NCI-H446 (cell line): Measurements from ENCODE around the gene MMP14.

Experiments
- DNase-seq, 2 experiments: peaks; one replicate each; lab custom pipeline; 2025; lab: John Stamatoyannopoulos, UW

Gene MMP14

GRCh38 chr14:22884738-22885523 lies 48.5 kb downstream of the MMP14 start:
- no peak for DNase-seq

DNA sequence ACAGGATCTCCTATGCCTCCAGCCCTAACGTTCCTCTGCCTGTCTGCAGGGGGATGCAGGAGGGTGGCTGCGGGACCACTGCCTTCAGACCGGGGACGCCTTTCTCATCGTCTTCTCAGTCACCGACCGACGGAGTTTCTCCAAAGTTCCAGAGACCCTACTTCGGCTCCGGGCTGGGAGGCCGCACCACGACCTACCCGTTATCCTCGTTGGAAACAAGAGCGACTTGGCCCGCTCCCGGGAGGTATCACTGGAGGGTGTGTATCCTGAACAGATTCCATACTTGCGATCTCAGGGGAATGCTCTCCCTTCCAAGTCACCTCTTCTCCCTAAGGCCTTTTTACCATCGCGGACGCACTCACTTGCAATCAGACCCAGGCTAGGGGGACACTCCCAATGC lies 49.6 kb downstream of the MMP14 start:
- DNase-seq, result no peak

DNA sequence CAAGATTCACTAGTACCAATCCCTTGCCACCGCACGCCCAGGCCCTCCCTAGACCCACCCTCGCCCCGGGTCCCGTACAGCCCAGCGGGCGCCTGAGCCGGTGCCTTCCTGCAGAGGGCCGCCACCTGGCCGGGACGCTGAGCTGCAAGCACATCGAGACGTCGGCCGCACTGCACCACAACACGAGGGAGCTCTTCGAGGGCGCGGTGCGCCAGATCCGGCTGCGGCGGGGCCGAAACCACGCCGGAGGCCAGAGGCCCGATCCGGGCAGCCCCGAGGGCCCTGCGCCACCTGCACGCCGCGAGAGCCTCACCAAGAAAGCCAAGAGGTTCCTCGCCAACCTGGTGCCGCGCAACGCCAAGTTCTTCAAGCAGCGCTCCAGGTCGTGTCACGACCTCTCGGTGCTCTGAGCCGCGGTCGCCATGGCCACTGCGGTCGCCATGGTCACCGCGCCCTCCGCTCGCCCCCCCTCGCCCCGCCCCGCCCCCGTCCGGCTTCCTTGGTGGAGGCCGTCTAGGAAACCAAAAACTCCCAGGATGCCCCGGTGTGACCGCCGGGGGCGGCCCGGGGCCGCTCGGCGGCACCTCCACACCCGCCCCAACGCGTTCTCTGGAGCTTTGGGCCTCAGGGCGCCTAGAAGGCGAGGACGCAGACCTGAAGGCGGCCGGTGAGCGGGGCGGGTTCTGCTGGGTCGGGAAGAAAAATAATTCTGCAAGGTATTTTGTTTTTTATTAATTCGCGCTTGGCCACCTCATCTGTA lies 50.3 kb downstream of the MMP14 start:
- peak in 1 of 2 experiments; percentile 32 for DNase-seq

DNA sequence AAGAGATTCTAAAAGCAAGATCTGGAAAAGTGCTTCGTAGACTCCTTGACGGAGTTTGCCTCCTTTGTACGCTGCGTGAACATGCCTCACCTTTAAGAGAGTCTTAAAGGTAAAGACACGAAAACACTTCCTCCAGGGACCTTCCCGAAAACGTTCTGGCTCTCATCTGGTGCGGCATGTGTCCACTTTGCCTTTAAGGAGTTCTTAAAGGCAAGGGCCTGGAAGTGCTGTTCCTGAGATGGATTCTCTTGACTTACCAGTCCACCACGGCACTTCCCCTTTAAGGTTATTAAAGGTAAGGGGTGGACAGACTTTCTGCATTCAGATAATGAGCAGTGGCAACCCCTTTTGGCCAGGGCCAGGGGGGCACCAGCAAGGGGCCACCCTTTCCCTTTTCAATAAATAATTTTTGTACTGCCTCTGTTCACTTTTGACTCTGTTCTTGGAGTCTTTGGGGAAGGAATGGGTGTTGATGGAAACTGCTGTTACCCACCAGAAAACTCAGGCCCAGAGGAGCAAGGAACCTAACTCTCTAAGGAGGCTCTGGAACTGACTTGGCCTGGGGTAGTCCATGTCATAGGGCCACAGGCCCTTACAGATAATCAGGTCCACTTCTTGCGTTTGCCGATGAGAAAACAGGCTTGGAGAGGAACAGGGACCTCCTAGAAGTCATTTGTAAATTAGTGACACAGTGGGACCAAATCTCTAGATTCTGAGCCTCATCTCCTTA lies 51.0 kb downstream of the MMP14 start:
- DNase-seq, result peak; percentile 19 to 58

- DNase-seq, result no peak
Observed at GRCh38 chr14:22887990-22888378, 51.6 kb downstream of the MMP14 start.

DNA sequence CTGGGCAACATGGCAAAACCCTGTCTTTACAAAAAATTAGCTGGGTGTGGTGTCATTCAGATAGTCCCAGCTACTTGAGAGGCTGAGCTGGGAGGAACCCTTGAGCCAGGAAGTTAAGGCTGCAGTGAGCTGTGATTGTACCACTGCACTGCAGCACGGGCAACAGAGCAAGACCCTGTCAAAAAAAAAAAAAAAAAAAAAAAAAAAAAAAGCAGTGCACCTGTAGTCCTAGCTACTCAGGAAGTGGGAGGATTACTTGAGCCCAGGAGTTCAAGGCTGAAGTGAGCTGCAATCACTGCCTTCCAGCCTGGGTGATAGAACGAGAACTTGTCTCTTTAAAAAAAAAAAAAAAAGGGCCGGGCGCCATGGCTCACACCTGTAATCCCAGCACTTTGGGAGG lies 52.3 kb downstream of the MMP14 start:
- no peak for DNase-seq

GRCh38 chr14:22890416-22890815 lies 54.0 kb downstream of the MMP14 start:
- DNase-seq, result no peak

DNA sequence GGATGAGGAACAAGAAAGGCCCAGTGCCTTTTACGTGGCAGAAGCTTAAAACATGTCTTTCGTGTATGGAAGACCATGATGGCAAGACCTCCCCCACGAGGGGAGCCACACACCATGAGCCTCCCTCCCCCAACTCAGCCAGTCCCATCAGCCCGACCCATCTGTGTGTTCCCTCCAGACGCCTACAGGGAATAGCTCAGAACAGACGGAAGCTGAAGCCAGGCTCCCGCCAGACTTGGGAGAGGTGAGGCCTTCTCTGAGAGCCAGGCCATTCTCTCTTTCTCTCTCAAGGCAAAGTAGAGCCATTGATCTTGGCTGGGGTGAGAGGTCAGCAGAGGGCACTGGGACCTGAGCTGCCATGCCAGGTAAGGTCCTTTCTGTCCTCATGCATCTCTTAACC lies 56.1 kb downstream of the MMP14 start:
- DNase-seq, result no peak

- DNase-seq, result no peak
Observed at GRCh38 chr14:22893706-22894105, 57.3 kb downstream of the MMP14 start.

DNA sequence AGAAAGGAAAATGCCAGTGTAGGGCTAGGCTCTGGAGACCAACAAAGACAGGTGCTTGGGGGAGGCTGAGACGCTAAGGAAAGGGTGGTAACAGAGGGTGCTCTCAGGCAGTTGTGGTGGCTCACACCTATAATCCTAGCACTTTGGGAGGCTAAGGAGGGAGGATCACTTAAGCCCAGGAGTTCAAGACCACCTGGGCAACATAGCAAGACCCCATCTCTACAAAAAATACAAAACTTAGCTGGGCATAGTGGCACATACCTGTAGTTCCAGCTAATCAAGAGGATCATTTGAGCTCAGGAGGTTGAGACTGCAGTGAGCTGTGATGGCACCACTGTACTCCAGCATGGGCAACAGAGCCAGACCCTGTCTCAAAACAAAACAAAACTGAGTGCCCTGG lies 59.0 kb downstream of the MMP14 start:
- no peak for DNase-seq

DNA sequence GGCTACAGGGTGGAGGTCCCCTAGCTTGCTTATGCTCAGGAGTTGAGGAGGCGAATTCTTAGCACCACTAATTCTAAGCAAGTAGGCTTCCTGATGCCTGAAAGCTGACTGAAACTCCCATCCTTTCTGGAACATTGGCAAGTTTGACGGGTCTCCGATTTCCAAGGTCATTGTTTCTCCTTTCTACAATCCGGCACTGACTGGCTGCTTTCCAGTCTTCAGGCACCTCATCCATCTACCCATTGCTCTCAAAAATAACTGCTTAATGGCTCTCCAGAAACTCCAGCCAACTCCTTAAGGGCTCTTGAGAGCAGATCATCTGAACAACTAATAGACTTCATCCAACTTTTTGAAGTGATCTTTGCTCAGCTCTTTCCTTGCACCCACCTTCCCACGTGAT lies 60.0 kb downstream of the MMP14 start:
- DNase-seq, result peak in 1 of 2 experiments; percentile 27

- DNase-seq, result no peak
Observed at GRCh38 chr14:22896760-22897159, 60.4 kb downstream of the MMP14 start.

DNA sequence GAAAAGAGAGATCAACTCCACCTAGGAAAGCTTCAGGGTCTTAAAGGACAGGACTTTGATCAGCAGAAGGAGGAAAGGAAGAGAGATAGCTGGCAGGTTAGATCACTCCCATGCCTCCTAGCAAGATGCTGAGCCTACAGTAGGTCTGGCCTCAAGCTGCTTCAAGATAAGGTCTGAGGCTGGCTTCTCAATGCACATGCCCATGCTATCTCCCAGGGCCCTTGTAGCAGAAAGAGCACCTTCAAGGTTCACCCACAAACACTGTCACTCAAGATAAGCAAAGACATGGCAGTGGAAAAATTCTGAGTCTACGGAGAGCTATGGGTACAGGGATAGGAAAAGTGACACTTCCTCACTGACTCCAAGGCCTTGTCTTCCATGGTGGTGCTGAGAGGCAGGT lies 61.0 kb downstream of the MMP14 start:
- no peak for DNase-seq
